ENCODE measurements around the gene SLC30A7.

The SLC30A7 gene

DNA sequence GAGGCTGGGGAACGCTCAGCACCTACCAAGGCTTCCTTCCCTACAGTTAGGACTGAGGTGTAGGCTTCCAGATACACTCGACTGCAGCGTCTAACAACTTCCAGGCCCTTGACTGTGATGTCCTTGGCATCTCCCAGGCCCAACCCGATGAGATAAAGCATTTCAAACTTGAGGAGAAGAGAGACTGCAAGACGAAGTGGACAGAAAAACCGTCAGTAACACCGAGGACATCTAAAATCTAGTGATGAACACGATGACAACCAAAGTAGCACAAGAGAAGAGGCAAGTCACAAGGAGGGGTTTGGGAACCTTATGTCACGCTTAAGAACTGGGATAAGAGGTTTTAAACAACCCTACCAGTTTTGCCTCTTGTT is 129.4 kb downstream of the SLC30A7 start:
- peaks cover 13% of the 10 kb centered on the region for H3K79me2 ChIP-seq (ENCODE audit: low read length)

DNA sequence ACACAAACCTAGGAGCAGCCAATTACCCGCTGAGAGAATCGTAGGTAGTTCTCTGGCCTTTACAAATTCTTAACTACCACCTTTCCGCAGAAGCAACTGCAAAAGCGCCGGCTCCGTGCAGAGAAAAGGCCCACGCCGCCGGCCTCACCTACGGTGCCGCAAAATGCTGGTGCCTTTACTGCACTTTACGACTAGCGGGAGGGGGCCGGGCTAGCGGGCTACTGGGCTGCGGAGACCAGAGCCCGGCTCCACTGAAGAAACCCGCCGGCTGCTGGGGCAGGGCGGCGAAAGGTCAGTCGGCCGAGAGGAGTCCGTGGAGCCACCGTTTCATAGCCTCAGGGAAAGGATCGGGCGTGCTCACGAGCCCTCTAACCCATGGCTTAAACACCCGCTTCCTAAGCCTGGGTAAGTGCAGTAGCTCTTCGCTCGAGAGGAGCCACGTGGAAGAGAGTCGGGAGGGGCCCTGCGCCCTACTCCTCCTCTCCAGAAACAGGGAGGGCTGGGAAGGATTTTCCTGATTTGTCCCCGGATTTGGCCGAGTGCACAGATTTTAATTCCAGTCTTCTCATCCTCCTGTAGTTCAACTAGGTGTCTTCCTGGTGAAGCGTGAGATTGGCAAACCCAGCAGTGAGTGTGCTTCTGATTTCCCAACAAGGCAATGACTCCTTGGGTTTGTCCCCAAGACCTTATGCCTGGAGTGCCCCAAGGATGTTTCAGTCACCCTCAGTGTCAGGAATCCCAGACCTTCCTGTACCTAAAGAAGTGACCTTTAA is 130.0 kb downstream of the SLC30A7 start, which contains the start of gene DPH5:
DPH5 (minus strand) TSS at position 128 of the 773 bp plus-strand sequence. CDS start 341 bp downstream, outside the sequence.
- peak within 1 kb of the TSS; percentile 8; the same call in 1 of the 2 replicates for H3K27ac ChIP-seq (ENCODE audit: low read length)
- H2AFZ ChIP-seq (ENCODE audit: low read length), result peak within 1 kb of the TSS; percentile 82
- H3K79me2 ChIP-seq (ENCODE audit: low read length), result peaks cover 13% of the 10 kb centered on the region
- H3K4me1 ChIP-seq (ENCODE audit: low read length), result no peaks in the 10 kb centered on the region
- no peaks in the 10 kb centered on the region for H3K9me3 ChIP-seq (replicated peaks; ENCODE audit: insufficient read depth, low read length)
- H3K4me2 ChIP-seq (ENCODE audit: low read depth, low read length), result peak within 1 kb of the TSS; percentile 74
- peak within 1 kb of the TSS; percentile 81 for H3K4me3 ChIP-seq (ENCODE audit: low read length)
- H3K36me3 ChIP-seq (replicated peaks; ENCODE audit: insufficient read depth, low read length), result no peaks in the 10 kb centered on the region
- H3K9ac ChIP-seq (ENCODE audit: low read length), result peak within 1 kb of the TSS; percentile 75
- no peaks in the 10 kb centered on the region for H4K20me1 ChIP-seq (ENCODE audit: insufficient read depth, low read length)
- no peaks in the 10 kb centered on the region for H3K9me2 ChIP-seq (replicated peaks; ENCODE audit: insufficient read depth, low read length)
- H3F3A ChIP-seq (ENCODE audit: insufficient read depth, low read length), result no peaks in the 10 kb centered on the region
- TF ChIP-seq EZH2 (optimal IDR thresholded peaks at IDR 0.05; ENCODE audit: low read depth, low read length) (no peak), EZH2phosphoT487 (IDR thresholded peaks at IDR 0.05; ENCODE audit: low read length) (no peak)
- TF ChIP-seq, protein P1, sequence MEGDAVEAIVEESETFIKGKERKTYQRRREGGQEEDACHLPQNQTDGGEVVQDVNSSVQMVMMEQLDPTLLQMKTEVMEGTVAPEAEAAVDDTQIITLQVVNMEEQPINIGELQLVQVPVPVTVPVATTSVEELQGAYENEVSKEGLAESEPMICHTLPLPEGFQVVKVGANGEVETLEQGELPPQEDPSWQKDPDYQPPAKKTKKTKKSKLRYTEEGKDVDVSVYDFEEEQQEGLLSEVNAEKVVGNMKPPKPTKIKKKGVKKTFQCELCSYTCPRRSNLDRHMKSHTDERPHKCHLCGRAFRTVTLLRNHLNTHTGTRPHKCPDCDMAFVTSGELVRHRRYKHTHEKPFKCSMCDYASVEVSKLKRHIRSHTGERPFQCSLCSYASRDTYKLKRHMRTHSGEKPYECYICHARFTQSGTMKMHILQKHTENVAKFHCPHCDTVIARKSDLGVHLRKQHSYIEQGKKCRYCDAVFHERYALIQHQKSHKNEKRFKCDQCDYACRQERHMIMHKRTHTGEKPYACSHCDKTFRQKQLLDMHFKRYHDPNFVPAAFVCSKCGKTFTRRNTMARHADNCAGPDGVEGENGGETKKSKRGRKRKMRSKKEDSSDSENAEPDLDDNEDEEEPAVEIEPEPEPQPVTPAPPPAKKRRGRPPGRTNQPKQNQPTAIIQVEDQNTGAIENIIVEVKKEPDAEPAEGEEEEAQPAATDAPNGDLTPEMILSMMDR (IDR thresholded peaks at IDR 0.05; ENCODE audit: low read length), result no peak
- peak; percentile 81 for DNase-seq
- no peaks in the 10 kb centered on the region for H3K27me3 ChIP-seq (replicated peaks; ENCODE audit: insufficient read depth, low read length)

More for the DNA sequence above, 129.4 kb downstream of the SLC30A7 start:
- Histone ChIP-seq H4K20me1 (ENCODE audit: insufficient read depth, low read length) (no peaks in the 10 kb centered on the region), H3K27me3 (replicated peaks; ENCODE audit: insufficient read depth, low read length) (no peaks in the 10 kb centered on the region), H3K4me1 (ENCODE audit: low read length) (no peaks in the 10 kb centered on the region), H3K27ac (ENCODE audit: low read length) (peak overlapping the region; percentile 8; the same call in 1 of the 2 replicates), H2AFZ (ENCODE audit: low read length) (peak overlapping the region; percentile 82), H3K4me2 (ENCODE audit: low read depth, low read length) (peak overlapping the region; percentile 67), H3F3A (ENCODE audit: insufficient read depth, low read length) (no peaks in the 10 kb centered on the region), H3K9me3 (replicated peaks; ENCODE audit: insufficient read depth, low read length) (no peaks in the 10 kb centered on the region), H3K4me3 (ENCODE audit: low read length) (peak overlapping the region; percentile 81), H3K9me2 (replicated peaks; ENCODE audit: insufficient read depth, low read length) (no peaks in the 10 kb centered on the region), H3K9ac (ENCODE audit: low read length) (peak overlapping the region; percentile 75), H3K36me3 (replicated peaks; ENCODE audit: insufficient read depth, low read length) (no peaks in the 10 kb centered on the region)
- no peak for DNase-seq
- TF ChIP-seq EZH2phosphoT487 (IDR thresholded peaks at IDR 0.05; ENCODE audit: low read length) (no peak), EZH2 (optimal IDR thresholded peaks at IDR 0.05; ENCODE audit: low read depth, low read length) (no peak)
- TF ChIP-seq, protein P1 (IDR thresholded peaks at IDR 0.05; ENCODE audit: low read length), result no peak

DNA sequence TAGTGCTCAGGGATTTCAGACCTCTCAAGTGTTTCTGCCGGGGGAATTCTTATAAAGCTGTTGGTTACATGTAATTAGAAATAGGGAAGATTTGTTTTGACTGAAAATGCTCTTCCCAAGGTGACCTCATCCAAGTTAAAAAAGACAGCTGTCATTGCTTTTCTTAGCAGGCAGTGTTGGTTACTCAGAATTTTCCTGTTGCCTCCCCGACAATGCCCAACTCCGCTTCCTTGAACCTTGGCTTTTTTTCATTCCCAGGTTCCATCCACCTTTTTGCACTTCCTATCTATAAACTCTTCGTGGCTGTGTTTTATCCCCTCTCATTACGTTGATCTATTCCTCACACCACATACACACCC is 130.5 kb downstream of the SLC30A7 start:
- Histone ChIP-seq H3K36me3 (replicated peaks; ENCODE audit: insufficient read depth, low read length) (no peaks in the 10 kb centered on the region), H3F3A (ENCODE audit: insufficient read depth, low read length) (no peaks in the 10 kb centered on the region), H3K27ac (ENCODE audit: low read length) (no peak overlapping the region), H3K27me3 (replicated peaks; ENCODE audit: insufficient read depth, low read length) (no peaks in the 10 kb centered on the region), H3K79me2 (ENCODE audit: low read length) (peaks cover 13% of the 10 kb centered on the region), H3K4me2 (ENCODE audit: low read depth, low read length) (peak overlapping the region; percentile 74), H4K20me1 (ENCODE audit: insufficient read depth, low read length) (no peaks in the 10 kb centered on the region), H3K4me1 (ENCODE audit: low read length) (no peaks in the 10 kb centered on the region), H3K9ac (ENCODE audit: low read length) (peak overlapping the region; percentile 75), H3K9me3 (replicated peaks; ENCODE audit: insufficient read depth, low read length) (no peaks in the 10 kb centered on the region), H3K9me2 (replicated peaks; ENCODE audit: insufficient read depth, low read length) (no peaks in the 10 kb centered on the region), H3K4me3 (ENCODE audit: low read length) (peak overlapping the region; percentile 81), H2AFZ (ENCODE audit: low read length) (peak overlapping the region; percentile 82)
- TF ChIP-seq, protein P1 (IDR thresholded peaks at IDR 0.05; ENCODE audit: low read length), result no peak
- TF ChIP-seq EZH2phosphoT487 (IDR thresholded peaks at IDR 0.05; ENCODE audit: low read length) (no peak), EZH2 (optimal IDR thresholded peaks at IDR 0.05; ENCODE audit: low read depth, low read length) (no peak)
- DNase-seq, result no peak

Measured in MM.1S (cell line).